HG03097 (cell line): ENCODE results near the gene CUL1.

Experiments
- ATAC-seq: cut with Tn5 transposase; IDR thresholded peaks from one replicate; pipeline ENCODE4 v1.9.1; 2021; ENCODE audit not compliant: unreplicated experiment, low FRiP score

CUL1 gene

GRCh38 chr7:148698397-148699023, at the start of gene CUL1:
Gene CUL1 (plus strand): TSS chr7:148698903. CDS start chr7:148730123, 31,220 bp downstream.
- peak; percentile 63 for ATAC-seq

- ATAC-seq: no peak
These were observed 48.4 kb upstream of the CUL1 start for GRCh38 chr7:148650232-148650858.

- no peak for ATAC-seq
These were observed 45.9 kb upstream of the CUL1 start for GRCh38 chr7:148652773-148653172.

GRCh38 chr7:148657929-148658328, 40.8 kb upstream of the CUL1 start:
- ATAC-seq: no peak

GRCh38 chr7:148661471-148661870, 37.2 kb upstream of the CUL1 start:
- no peak for ATAC-seq

- ATAC-seq: no peak
These were observed 36.1 kb upstream of the CUL1 start for GRCh38 chr7:148662646-148663045.

GRCh38 chr7:148664324-148664723, 34.4 kb upstream of the CUL1 start:
- no peak for ATAC-seq

- no peak for ATAC-seq
These were observed 33.5 kb upstream of the CUL1 start for GRCh38 chr7:148665221-148665620.

- ATAC-seq: no peak
These were observed 28.8 kb upstream of the CUL1 start for GRCh38 chr7:148669927-148670326.

GRCh38 chr7:148670374-148670773, 28.3 kb upstream of the CUL1 start:
- ATAC-seq: no peak

- no peak for ATAC-seq
These were observed 27.9 kb upstream of the CUL1 start for GRCh38 chr7:148670807-148671206.

GRCh38 chr7:148672041-148672440, 26.7 kb upstream of the CUL1 start:
- ATAC-seq: no peak

GRCh38 chr7:148674689-148675088, 24.0 kb upstream of the CUL1 start:
- no peak for ATAC-seq

- no peak for ATAC-seq
These were observed 22.4 kb upstream of the CUL1 start for GRCh38 chr7:148676291-148676690.

- ATAC-seq: no peak
These were observed 16.9 kb upstream of the CUL1 start for GRCh38 chr7:148681821-148682220.

- ATAC-seq: no peak
These were observed 14.3 kb upstream of the CUL1 start for GRCh38 chr7:148684289-148684830.

- no peak for ATAC-seq
These were observed 12.3 kb upstream of the CUL1 start for GRCh38 chr7:148686312-148686937.

GRCh38 chr7:148687555-148687954, 11.1 kb upstream of the CUL1 start:
- ATAC-seq: no peak

- no peak for ATAC-seq
These were observed 10.2 kb upstream of the CUL1 start for GRCh38 chr7:148688526-148688925.

GRCh38 chr7:148693651-148694050, 5.1 kb upstream of the CUL1 start:
- no peak for ATAC-seq

- ATAC-seq: no peak
These were observed 4.1 kb upstream of the CUL1 start for GRCh38 chr7:148694631-148695030.

- ATAC-seq: no peak
These were observed 2.8 kb upstream of the CUL1 start for GRCh38 chr7:148695953-148696352.
